Measurements from ENCODE around the gene TNFSF9. TPM values are rescaled to one million over a fixed set of nuclear protein-coding genes. Genes with fewer than 3 reads are reported as not detected.

TNFSF9 gene
- total and polyA plus RNA-seq, 2 experiments from 2014 or later, result 0.22 to 0.58 TPM

- H2AFZ ChIP-seq, result no peak overlapping the region
- no peaks in the 10 kb centered on the region for H3K4me1 ChIP-seq (ENCODE audit: insufficient read depth)
- H3K36me3 ChIP-seq (ENCODE audit: low read depth), result no peaks in the 10 kb centered on the region
- no peak overlapping the region for H3K9ac ChIP-seq
- no peak for DNase-seq
- no peaks in the 10 kb centered on the region for H3K9me3 ChIP-seq (ENCODE audit: low read depth)
- no peak overlapping the region for H3K27ac ChIP-seq
- no peak overlapping the region for H3K4me2 ChIP-seq (ENCODE audit: unreplicated experiment)
- peaks cover 50% of the 10 kb centered on the region for H3K27me3 ChIP-seq (replicated peaks; ENCODE audit: insufficient read depth)
- no peaks in the 10 kb centered on the region for H3K79me2 ChIP-seq (ENCODE audit: insufficient read depth)
- no peak overlapping the region for H3K4me3 ChIP-seq
- no peaks in the 10 kb centered on the region for H3K9me2 ChIP-seq (ENCODE audit: insufficient read depth)
- no peaks in the 10 kb centered on the region for H3F3A ChIP-seq (ENCODE audit: insufficient read depth)
- in situ Hi-C loops (cut with MboI), result no loop called here
- no peaks in the 10 kb centered on the region for H4K20me1 ChIP-seq (ENCODE audit: insufficient read depth)
- TF ChIP-seq EZH2 (IDR thresholded peaks at IDR 0.05; ENCODE audit: insufficient read depth, poor library complexity, severe bottlenecking) (no peak), EZH2phosphoT487 (IDR thresholded peaks at IDR 0.05; ENCODE audit: insufficient read depth, low read depth) (no peak)
Observed at GRCh38 chr19:6571167-6571566, 40.3 kb downstream of the TNFSF9 start.

GRCh38 chr19:6572217-6572616 is 41.4 kb downstream of the TNFSF9 start:
- TF ChIP-seq EZH2 (IDR thresholded peaks at IDR 0.05; ENCODE audit: insufficient read depth, poor library complexity, severe bottlenecking), result no peak
- no peak for TF ChIP-seq EZH2phosphoT487 (IDR thresholded peaks at IDR 0.05; ENCODE audit: insufficient read depth, low read depth)
- WGBS, 2 experiments (ENCODE audit: low coverage in 1 of 2, low lambda C conversion rate in 2 of 2, missing lambda C conversion rate in 2 of 2), result 55 to 57% methylated on average over 4 of the region's 4 CpGs
- H3K27ac ChIP-seq, result no peak overlapping the region
- no peaks in the 10 kb centered on the region for H3K79me2 ChIP-seq (ENCODE audit: insufficient read depth)
- H2AFZ ChIP-seq, result no peak overlapping the region
- H3K4me3 ChIP-seq, result no peak overlapping the region
- no peaks in the 10 kb centered on the region for H3F3A ChIP-seq (ENCODE audit: insufficient read depth)
- in situ Hi-C loops (cut with MboI), result no loop called here
- H3K9me3 ChIP-seq (ENCODE audit: low read depth), result no peaks in the 10 kb centered on the region
- no peak overlapping the region for H3K4me2 ChIP-seq (ENCODE audit: unreplicated experiment)
- no peaks in the 10 kb centered on the region for H4K20me1 ChIP-seq (ENCODE audit: insufficient read depth)
- H3K36me3 ChIP-seq (ENCODE audit: low read depth), result no peaks in the 10 kb centered on the region
- H3K4me1 ChIP-seq (ENCODE audit: insufficient read depth), result no peaks in the 10 kb centered on the region
- no peaks in the 10 kb centered on the region for H3K9me2 ChIP-seq (ENCODE audit: insufficient read depth)
- no peak overlapping the region for H3K9ac ChIP-seq
- DNase-seq, result no peak
- H3K27me3 ChIP-seq (replicated peaks; ENCODE audit: insufficient read depth), result peaks cover 44% of the 10 kb centered on the region

DNA sequence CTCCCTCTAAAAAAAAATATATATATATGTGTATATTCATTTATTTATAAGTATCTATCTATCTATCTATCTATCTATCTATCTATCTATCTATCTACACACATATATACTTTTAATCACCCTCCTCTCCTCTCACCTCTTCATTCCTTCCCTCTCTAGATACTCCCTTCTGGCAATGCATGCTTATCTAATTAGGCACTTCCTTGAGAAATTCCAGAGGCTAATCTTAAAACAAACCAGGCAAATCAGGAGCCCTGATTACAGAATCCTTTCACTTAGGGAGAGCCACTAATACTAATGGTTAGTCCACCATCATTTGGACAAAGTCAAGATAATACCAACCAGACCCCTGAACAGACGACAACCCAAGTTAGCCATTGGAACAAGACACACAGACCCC is 42.5 kb downstream of the TNFSF9 start:
- no peak overlapping the region for H3K4me3 ChIP-seq
- in situ Hi-C loops (cut with MboI), result no loop called here
- no peaks in the 10 kb centered on the region for H3K9me2 ChIP-seq (ENCODE audit: insufficient read depth)
- H3F3A ChIP-seq (ENCODE audit: insufficient read depth), result no peaks in the 10 kb centered on the region
- no peak overlapping the region for H3K9ac ChIP-seq
- H3K27me3 ChIP-seq (replicated peaks; ENCODE audit: insufficient read depth), result peaks cover 37% of the 10 kb centered on the region
- no peak overlapping the region for H3K4me2 ChIP-seq (ENCODE audit: unreplicated experiment)
- H3K79me2 ChIP-seq (ENCODE audit: insufficient read depth), result no peaks in the 10 kb centered on the region
- 29 to 35% methylated on average over 1 of the region's 1 CpG for WGBS, 2 experiments (ENCODE audit: low coverage in 1 of 2, low lambda C conversion rate in 2 of 2, missing lambda C conversion rate in 2 of 2)
- H3K27ac ChIP-seq, result no peak overlapping the region
- no peaks in the 10 kb centered on the region for H3K9me3 ChIP-seq (ENCODE audit: low read depth)
- H2AFZ ChIP-seq, result no peak overlapping the region
- no peak for DNase-seq
- H3K4me1 ChIP-seq (ENCODE audit: insufficient read depth), result no peaks in the 10 kb centered on the region
- TF ChIP-seq EZH2phosphoT487 (IDR thresholded peaks at IDR 0.05; ENCODE audit: insufficient read depth, low read depth), result no peak
- TF ChIP-seq EZH2 (IDR thresholded peaks at IDR 0.05; ENCODE audit: insufficient read depth, poor library complexity, severe bottlenecking), result no peak
- H3K36me3 ChIP-seq (ENCODE audit: low read depth), result no peaks in the 10 kb centered on the region
- no peaks in the 10 kb centered on the region for H4K20me1 ChIP-seq (ENCODE audit: insufficient read depth)

DNA sequence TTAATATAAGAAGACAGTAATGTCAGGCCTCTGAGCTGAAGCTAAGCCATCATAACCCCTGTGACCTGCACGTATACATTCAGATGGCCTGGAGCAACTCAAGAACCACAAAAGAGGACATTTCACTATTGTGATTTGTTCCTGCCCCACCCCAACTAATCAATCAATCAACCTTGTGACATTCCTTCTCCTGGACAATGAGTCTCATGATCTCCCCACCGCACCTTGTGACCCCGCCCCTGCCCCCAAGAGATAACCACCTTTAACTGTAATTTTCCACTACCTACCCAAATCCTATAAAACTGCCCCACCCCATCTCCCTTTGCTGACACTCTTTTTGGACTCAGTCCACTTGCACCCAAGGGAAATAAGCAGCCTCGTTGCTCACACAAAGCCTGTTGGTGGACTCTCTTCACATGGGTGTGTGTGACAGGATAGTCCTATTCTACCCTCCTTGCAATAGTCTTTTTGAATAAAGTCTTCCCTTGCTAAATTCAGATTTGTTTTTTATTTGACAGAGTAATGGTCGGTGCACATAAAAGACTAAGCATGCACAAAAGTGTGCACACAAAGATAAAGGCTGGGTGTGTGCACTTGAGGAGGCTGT is 46.1 kb downstream of the TNFSF9 start:
- Histone ChIP-seq H3K4me1 (ENCODE audit: insufficient read depth) (peaks cover 9% of the 10 kb centered on the region), H3K79me2 (ENCODE audit: insufficient read depth) (no peaks in the 10 kb centered on the region), H3K27me3 (replicated peaks; ENCODE audit: insufficient read depth) (peaks cover 27% of the 10 kb centered on the region; the same call in 1 of the 2 replicates), H4K20me1 (ENCODE audit: insufficient read depth) (no peaks in the 10 kb centered on the region), H3K36me3 (ENCODE audit: low read depth) (no peaks in the 10 kb centered on the region), H3K4me3 (no peak overlapping the region), H2AFZ (no peak overlapping the region), H3K4me2 (ENCODE audit: unreplicated experiment) (no peak overlapping the region), H3K9me2 (ENCODE audit: insufficient read depth) (no peaks in the 10 kb centered on the region), H3K27ac (no peak overlapping the region), H3K9me3 (ENCODE audit: low read depth) (no peaks in the 10 kb centered on the region), H3F3A (ENCODE audit: insufficient read depth) (no peaks in the 10 kb centered on the region), H3K9ac (no peak overlapping the region)
- 81 to 82% methylated on average over 5 of the region's 5 CpGs for WGBS, 2 experiments (ENCODE audit: low coverage in 1 of 2, low lambda C conversion rate in 2 of 2, missing lambda C conversion rate in 2 of 2)
- in situ Hi-C loops (cut with MboI), result no loop called here
- TF ChIP-seq EZH2 (IDR thresholded peaks at IDR 0.05; ENCODE audit: insufficient read depth, poor library complexity, severe bottlenecking) (no peak), EZH2phosphoT487 (IDR thresholded peaks at IDR 0.05; ENCODE audit: insufficient read depth, low read depth) (no peak)
- DNase-seq, result no peak

All from GM23248 (cell line).